Kidney epithelial cell (primary cell): ENCODE measurements around the gene RNU7-1. TPM values are rescaled to one million over a fixed set of nuclear protein-coding genes. Genes with fewer than 3 reads are reported as not detected.

Source experiments
- DNase-seq: peaks from one replicate; pipeline ENCODE4 v3.0.0-alpha.2; 2010; ENCODE audit warnings: low read depth
- H3K27me3 ChIP-seq: 2 replicates; pipeline ENCODE4 v1.6.0; 2011; ENCODE audit warnings: low read length; ENCODE audit not compliant: control insufficient read depth, insufficient read depth
- H3K36me3 ChIP-seq: 2 replicates; pipeline ENCODE4 v1.5.1; 2011; ENCODE audit warnings: low read length; ENCODE audit not compliant: control insufficient read depth, insufficient read depth
- H3K4me3 ChIP-seq: 2 replicates; pipeline ENCODE4 v1.5.1; 2011; ENCODE audit warnings: low read depth, mild to moderate bottlenecking, control low read depth, low read length
- total RNA-seq: library from RNA; depleted of rRNA; stranded (reverse); fragments of >200 nt; gene quantifications from 2 replicates; pipeline ENCODE4 v1.2.3, GENCODE V29; 2015
- TF ChIP-seq, protein P1 (sequence below): IDR thresholded peaks from 2 replicates; pipeline ENCODE4 v1.5.1; 2011; ENCODE audit warnings: mild to moderate bottlenecking, moderate library complexity, low read length, control low read depth, inconsistent platforms; ENCODE audit not compliant: insufficient read depth, poor library complexity, severe bottlenecking

The RNU7-1 gene
- total RNA-seq, 1 donor from 2014 or later = not detected

DNA sequence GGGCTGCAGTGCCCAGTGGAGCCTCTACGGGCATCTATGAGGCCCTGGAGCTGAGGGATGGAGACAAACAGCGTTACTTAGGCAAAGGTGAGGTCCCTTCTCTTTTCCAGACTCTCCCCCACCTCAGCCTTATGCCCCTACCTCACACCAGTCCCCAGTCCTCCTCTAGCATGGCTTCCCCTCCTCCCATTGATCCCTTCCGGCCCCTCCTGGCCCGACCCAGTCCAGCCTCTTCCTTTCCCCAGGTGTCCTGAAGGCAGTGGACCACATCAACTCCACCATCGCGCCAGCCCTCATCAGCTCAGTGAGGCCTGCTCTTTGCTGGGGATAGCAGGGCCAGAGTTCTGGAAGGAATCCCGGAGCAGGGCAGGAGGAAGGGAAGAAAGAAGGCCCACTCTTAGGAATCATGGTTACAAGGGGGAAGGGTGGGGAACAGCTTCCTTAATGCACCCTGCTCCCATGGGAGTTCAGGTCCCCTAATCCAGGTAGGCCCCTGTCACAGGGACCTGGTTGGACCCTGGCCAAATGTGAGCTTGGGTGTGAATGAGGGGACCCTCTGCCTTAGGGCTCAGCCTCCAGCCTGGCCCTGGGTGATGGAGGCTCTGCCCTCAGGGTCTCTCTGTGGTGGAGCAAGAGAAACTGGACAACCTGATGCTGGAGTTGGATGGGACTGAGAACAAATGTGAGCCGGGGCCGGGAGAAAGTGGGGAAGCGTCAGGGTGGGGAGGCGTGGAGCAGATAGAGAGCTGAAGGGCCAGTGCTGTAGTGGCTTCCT, 27.0 kb upstream of the RNU7-1 start:
- DNase-seq = no peak
- no peaks in the 10 kb centered on the region for H3K36me3 ChIP-seq
- TF ChIP-seq, protein P1, sequence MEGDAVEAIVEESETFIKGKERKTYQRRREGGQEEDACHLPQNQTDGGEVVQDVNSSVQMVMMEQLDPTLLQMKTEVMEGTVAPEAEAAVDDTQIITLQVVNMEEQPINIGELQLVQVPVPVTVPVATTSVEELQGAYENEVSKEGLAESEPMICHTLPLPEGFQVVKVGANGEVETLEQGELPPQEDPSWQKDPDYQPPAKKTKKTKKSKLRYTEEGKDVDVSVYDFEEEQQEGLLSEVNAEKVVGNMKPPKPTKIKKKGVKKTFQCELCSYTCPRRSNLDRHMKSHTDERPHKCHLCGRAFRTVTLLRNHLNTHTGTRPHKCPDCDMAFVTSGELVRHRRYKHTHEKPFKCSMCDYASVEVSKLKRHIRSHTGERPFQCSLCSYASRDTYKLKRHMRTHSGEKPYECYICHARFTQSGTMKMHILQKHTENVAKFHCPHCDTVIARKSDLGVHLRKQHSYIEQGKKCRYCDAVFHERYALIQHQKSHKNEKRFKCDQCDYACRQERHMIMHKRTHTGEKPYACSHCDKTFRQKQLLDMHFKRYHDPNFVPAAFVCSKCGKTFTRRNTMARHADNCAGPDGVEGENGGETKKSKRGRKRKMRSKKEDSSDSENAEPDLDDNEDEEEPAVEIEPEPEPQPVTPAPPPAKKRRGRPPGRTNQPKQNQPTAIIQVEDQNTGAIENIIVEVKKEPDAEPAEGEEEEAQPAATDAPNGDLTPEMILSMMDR = no peak
- H3K27me3 ChIP-seq = no peaks in the 10 kb centered on the region
- no peak overlapping the region for H3K4me3 ChIP-seq

DNA sequence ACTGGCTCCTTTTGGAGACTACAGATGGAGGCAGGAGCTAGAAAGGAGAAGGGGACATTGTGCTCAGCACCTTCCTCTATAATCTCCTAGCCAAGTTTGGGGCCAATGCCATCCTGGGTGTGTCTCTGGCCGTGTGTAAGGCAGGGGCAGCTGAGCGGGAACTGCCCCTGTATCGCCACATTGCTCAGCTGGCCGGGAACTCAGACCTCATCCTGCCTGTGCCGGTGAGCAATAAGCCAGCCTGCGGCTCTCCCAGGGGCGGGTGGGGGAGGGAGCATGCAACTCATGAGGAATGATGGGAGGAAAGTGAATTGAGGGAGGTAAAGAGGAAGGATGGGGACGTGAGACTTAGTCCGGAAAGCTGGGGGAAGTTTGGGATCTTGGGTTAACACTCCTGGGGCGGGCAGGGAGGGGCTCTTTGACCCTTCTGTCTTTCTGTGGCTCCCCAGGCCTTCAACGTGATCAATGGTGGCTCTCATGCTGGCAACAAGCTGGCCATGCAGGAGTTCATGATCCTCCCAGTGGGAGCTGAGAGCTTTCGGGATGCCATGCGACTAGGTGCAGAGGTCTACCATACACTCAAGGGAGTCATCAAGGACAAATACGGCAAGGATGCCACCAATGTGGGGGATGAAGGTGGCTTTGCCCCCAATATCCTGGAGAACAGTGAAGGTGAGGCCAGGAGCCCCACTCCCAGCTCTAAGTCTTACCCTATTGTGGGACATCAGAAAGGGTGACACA, 26.0 kb upstream of the RNU7-1 start:
- Histone ChIP-seq H3K4me3 (no peak overlapping the region), H3K36me3 (no peaks in the 10 kb centered on the region), H3K27me3 (no peaks in the 10 kb centered on the region)
- DNase-seq = no peak
- TF ChIP-seq, protein P1 = no peak

DNA sequence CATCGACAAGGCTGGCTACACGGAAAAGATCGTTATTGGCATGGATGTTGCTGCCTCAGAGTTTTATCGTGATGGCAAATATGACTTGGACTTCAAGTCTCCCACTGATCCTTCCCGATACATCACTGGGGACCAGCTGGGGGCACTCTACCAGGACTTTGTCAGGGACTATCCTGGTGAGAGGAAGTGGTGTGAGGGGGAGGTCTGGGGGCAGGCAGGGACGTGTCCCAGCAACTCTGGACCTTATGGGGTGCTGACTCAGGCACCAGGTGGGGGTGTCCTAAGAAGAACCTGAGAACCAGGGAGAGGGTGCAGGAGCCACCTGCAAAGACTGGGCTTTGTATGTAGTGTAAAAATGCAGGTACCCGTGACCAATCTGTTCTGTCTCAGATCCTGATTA, 24.0 kb upstream of the RNU7-1 start:
- no peak for DNase-seq
- no peak overlapping the region for H3K4me3 ChIP-seq
- TF ChIP-seq, protein P1 = no peak
- H3K36me3 ChIP-seq = no peaks in the 10 kb centered on the region
- no peaks in the 10 kb centered on the region for H3K27me3 ChIP-seq

DNA sequence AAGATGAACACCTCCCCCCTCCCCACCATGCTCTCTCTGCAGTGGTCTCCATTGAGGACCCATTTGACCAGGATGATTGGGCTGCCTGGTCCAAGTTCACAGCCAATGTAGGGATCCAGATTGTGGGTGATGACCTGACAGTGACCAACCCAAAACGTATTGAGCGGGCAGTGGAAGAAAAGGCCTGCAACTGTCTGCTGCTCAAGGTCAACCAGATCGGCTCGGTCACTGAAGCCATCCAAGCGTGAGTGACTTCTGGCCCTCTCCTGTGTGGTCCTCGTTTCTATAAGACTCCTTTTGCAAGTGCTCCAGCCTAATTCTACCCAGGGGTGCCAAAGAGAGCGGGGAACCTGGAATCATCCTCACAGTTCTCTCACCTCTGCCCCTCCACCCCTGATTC, 22.1 kb upstream of the RNU7-1 start:
- H3K36me3 ChIP-seq = no peaks in the 10 kb centered on the region
- TF ChIP-seq, protein P1 = no peak
- no peak for DNase-seq
- H3K4me3 ChIP-seq = no peak overlapping the region
- H3K27me3 ChIP-seq = no peaks in the 10 kb centered on the region

DNA sequence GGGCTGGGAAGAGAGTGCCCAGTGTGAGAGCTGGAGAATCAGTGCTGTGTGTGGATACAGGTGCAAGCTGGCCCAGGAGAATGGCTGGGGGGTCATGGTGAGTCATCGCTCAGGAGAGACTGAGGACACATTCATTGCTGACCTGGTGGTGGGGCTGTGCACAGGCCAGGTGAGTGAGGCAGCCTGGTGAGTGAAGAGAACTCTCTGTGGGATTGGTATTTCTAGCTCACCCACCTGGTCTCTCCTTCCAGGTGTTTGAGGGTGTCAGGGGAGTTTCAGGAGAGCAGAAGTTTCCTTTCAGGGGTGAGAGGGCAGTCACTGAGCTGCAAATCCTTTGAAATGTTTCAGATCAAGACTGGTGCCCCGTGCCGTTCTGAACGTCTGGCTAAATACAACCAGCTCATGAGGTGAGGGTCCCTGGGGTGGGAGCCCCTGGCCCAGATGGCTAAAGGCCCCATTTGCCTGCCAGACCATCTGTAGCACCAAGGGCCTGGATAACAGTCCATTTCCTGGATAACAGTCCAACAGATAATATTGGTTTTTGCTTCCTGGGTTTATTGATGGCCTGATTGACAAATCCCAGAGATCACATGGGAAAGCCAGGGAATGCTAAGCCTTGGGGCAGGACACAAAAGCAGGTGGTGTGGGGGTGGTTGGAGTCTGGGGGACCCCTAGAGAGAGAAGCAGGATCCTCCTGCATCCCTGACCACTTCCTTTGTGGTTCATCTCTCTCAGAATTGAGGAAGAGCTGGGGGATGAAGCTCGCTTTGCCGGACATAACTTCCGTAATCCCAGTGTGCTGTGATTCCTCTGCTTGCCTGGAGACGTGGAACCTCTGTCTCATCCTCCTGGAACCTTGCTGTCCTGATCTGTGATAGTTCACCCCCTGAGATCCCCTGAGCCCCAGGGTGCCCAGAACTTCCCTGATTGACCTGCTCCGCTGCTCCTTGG, 21.3 kb upstream of the RNU7-1 start:
- TF ChIP-seq, protein P1 = no peak
- no peaks in the 10 kb centered on the region for H3K27me3 ChIP-seq
- no peak overlapping the region for H3K4me3 ChIP-seq
- no peaks in the 10 kb centered on the region for H3K36me3 ChIP-seq
- no peak for DNase-seq
